DMS 273 treated with DMSO at 0.1 percent for 48 hours (cell line): Measurements from ENCODE around the gene NPRL2.

ENCODE experiments used
- DNase-seq: peaks from one replicate; lab custom pipeline; 2025; lab: John Stamatoyannopoulos, UW

Gene NPRL2

GRCh38 chr3:50373146-50374051 lies 22.8 kb upstream of the NPRL2 start:
- DNase-seq, result no peak

GRCh38 chr3:50372349-50372748 lies 21.8 kb upstream of the NPRL2 start:
- DNase-seq, result no peak

- no peak for DNase-seq
Measured at GRCh38 chr3:50371133-50371685, 20.6 kb upstream of the NPRL2 start.

GRCh38 chr3:50370594-50370993 lies 20.0 kb upstream of the NPRL2 start:
- DNase-seq, result no peak

GRCh38 chr3:50369012-50369670 lies 18.6 kb upstream of the NPRL2 start:
- DNase-seq, result no peak

GRCh38 chr3:50365842-50366220 lies 15.3 kb upstream of the NPRL2 start:
- no peak for DNase-seq

GRCh38 chr3:50365080-50365841 lies 14.7 kb upstream of the NPRL2 start:
- no peak for DNase-seq

- no peak for DNase-seq
Measured at GRCh38 chr3:50364573-50365079, 14.1 kb upstream of the NPRL2 start.

GRCh38 chr3:50359760-50360110 lies 9.2 kb upstream of the NPRL2 start:
- no peak for DNase-seq

- DNase-seq, result peak; percentile 93
Measured at GRCh38 chr3:50358911-50359759, 8.6 kb upstream of the NPRL2 start, which contains the start of gene TMEM115. Gene TMEM115, minus strand, starts transcription at chr3:50359521. Its CDS starts 458 bp downstream, at chr3:50359063.

GRCh38 chr3:50358355-50358910 lies 7.9 kb upstream of the NPRL2 start:
- no peak for DNase-seq

GRCh38 chr3:50357481-50357880 lies 6.9 kb upstream of the NPRL2 start:
- no peak for DNase-seq

- DNase-seq, result no peak
Measured at GRCh38 chr3:50356553-50356952, 6.0 kb upstream of the NPRL2 start.

GRCh38 chr3:50355829-50356552 lies 5.4 kb upstream of the NPRL2 start:
- DNase-seq, result no peak

- no peak for DNase-seq
Measured at GRCh38 chr3:50354850-50355249, 4.3 kb upstream of the NPRL2 start.

- DNase-seq, result no peak
Measured at GRCh38 chr3:50354186-50354764, 3.7 kb upstream of the NPRL2 start.

GRCh38 chr3:50353245-50354004 lies 2.9 kb upstream of the NPRL2 start:
- no peak for DNase-seq

GRCh38 chr3:50352781-50353180 lies 2.2 kb upstream of the NPRL2 start:
- DNase-seq, result no peak

- DNase-seq, result no peak
Measured at GRCh38 chr3:50351323-50351697, 735 bp upstream of the NPRL2 start.
